ENCODE data around the gene CPLANE1.

The CPLANE1 gene

GRCh38 chr5:37133939-37134338, 115.2 kb downstream of the CPLANE1 start:
- no peaks in the 10 kb centered on the region for H3K4me1 ChIP-seq (ENCODE audit: control insufficient read depth, insufficient read depth, low read length, poor library complexity, severe bottlenecking)
- peaks cover 54% of the 10 kb centered on the region for H3K36me3 ChIP-seq (ENCODE audit: control insufficient read depth, insufficient read depth, low read length)
- peaks cover 31% of the 10 kb centered on the region for H3K9me3 ChIP-seq (ENCODE audit: control insufficient read depth, low read length)
- H3K4me3 ChIP-seq (ENCODE audit: extremely low read depth, insufficient read depth, low read length, poor library complexity, severe bottlenecking): no peak overlapping the region
- H3K27ac ChIP-seq (ENCODE audit: low read depth, low read length, severe bottlenecking): no peak overlapping the region
- no CpG with 5 or more reads among the region's 2 CpGs for WGBS, 2 experiments (ENCODE audit: insufficient coverage in 2 of 2)

- WGBS, 2 experiments (ENCODE audit: insufficient coverage in 2 of 2): no CpG with 5 or more reads among the region's 1 CpG
- peaks cover 42% of the 10 kb centered on the region for H3K36me3 ChIP-seq (ENCODE audit: control insufficient read depth, insufficient read depth, low read length)
Observed at GRCh38 chr5:37132646-37133045, 116.5 kb downstream of the CPLANE1 start.

GRCh38 chr5:37121465-37121864, 127.7 kb downstream of the CPLANE1 start:
- H3K36me3 ChIP-seq (ENCODE audit: control insufficient read depth, insufficient read depth, low read length): peaks cover 43% of the 10 kb centered on the region
- no peak overlapping the region for H3K4me3 ChIP-seq (ENCODE audit: extremely low read depth, insufficient read depth, low read length, poor library complexity, severe bottlenecking)
- no peaks in the 10 kb centered on the region for H3K4me1 ChIP-seq (ENCODE audit: control insufficient read depth, insufficient read depth, low read length, poor library complexity, severe bottlenecking)
- WGBS, 2 experiments (ENCODE audit: insufficient coverage in 2 of 2): 74 to 85% methylated on average over 2 of the region's 6 CpGs
- no peaks in the 10 kb centered on the region for H3K9me3 ChIP-seq (ENCODE audit: control insufficient read depth, low read length)
- H3K27ac ChIP-seq (ENCODE audit: low read depth, low read length, severe bottlenecking): no peak overlapping the region

More at GRCh38 chr5:37132646-37133045, 116.5 kb downstream of the CPLANE1 start:
- H3K4me1 ChIP-seq (ENCODE audit: control insufficient read depth, insufficient read depth, low read length, poor library complexity, severe bottlenecking): no peaks in the 10 kb centered on the region
- H3K9me3 ChIP-seq (ENCODE audit: control insufficient read depth, low read length): peaks cover 21% of the 10 kb centered on the region
- H3K27ac ChIP-seq (ENCODE audit: low read depth, low read length, severe bottlenecking): no peak overlapping the region
- H3K4me3 ChIP-seq (ENCODE audit: extremely low read depth, insufficient read depth, low read length, poor library complexity, severe bottlenecking): no peak overlapping the region

GRCh38 chr5:37121027-37121426, 128.1 kb downstream of the CPLANE1 start:
- Histone ChIP-seq H3K4me3 (ENCODE audit: extremely low read depth, insufficient read depth, low read length, poor library complexity, severe bottlenecking) (no peak overlapping the region), H3K27ac (ENCODE audit: low read depth, low read length, severe bottlenecking) (no peak overlapping the region), H3K36me3 (ENCODE audit: control insufficient read depth, insufficient read depth, low read length) (peaks cover 43% of the 10 kb centered on the region), H3K9me3 (ENCODE audit: control insufficient read depth, low read length) (no peaks in the 10 kb centered on the region), H3K4me1 (ENCODE audit: control insufficient read depth, insufficient read depth, low read length, poor library complexity, severe bottlenecking) (no peaks in the 10 kb centered on the region)
- WGBS, 2 experiments (ENCODE audit: insufficient coverage in 2 of 2): no CpG with 5 or more reads among the region's 1 CpG

GRCh38 chr5:37120270-37120669, 128.9 kb downstream of the CPLANE1 start:
- Histone ChIP-seq H3K27ac (ENCODE audit: low read depth, low read length, severe bottlenecking) (no peak overlapping the region), H3K4me3 (ENCODE audit: extremely low read depth, insufficient read depth, low read length, poor library complexity, severe bottlenecking) (no peak overlapping the region), H3K4me1 (ENCODE audit: control insufficient read depth, insufficient read depth, low read length, poor library complexity, severe bottlenecking) (no peaks in the 10 kb centered on the region), H3K36me3 (ENCODE audit: control insufficient read depth, insufficient read depth, low read length) (peaks cover 50% of the 10 kb centered on the region), H3K9me3 (ENCODE audit: control insufficient read depth, low read length) (no peaks in the 10 kb centered on the region)
- WGBS, 2 experiments (ENCODE audit: insufficient coverage in 2 of 2): 94 to 100% methylated on average over 2 to 3 of the region's 5 CpGs

- Histone ChIP-seq H3K36me3 (ENCODE audit: control insufficient read depth, insufficient read depth, low read length) (peaks cover 71% of the 10 kb centered on the region), H3K27ac (ENCODE audit: low read depth, low read length, severe bottlenecking) (no peak overlapping the region), H3K4me1 (ENCODE audit: control insufficient read depth, insufficient read depth, low read length, poor library complexity, severe bottlenecking) (no peaks in the 10 kb centered on the region), H3K9me3 (ENCODE audit: control insufficient read depth, low read length) (no peaks in the 10 kb centered on the region), H3K4me3 (ENCODE audit: extremely low read depth, insufficient read depth, low read length, poor library complexity, severe bottlenecking) (no peak overlapping the region)
- WGBS, 2 experiments (ENCODE audit: insufficient coverage in 2 of 2): 84 to 94% methylated on average over 5 to 6 of the region's 6 CpGs
Observed at GRCh38 chr5:37116359-37116758, 132.8 kb downstream of the CPLANE1 start.

- Histone ChIP-seq H3K4me1 (ENCODE audit: control insufficient read depth, insufficient read depth, low read length, poor library complexity, severe bottlenecking) (no peaks in the 10 kb centered on the region), H3K36me3 (ENCODE audit: control insufficient read depth, insufficient read depth, low read length) (peaks cover 65% of the 10 kb centered on the region), H3K9me3 (ENCODE audit: control insufficient read depth, low read length) (no peaks in the 10 kb centered on the region), H3K4me3 (ENCODE audit: extremely low read depth, insufficient read depth, low read length, poor library complexity, severe bottlenecking) (no peak overlapping the region), H3K27ac (ENCODE audit: low read depth, low read length, severe bottlenecking) (no peak overlapping the region)
- WGBS, 2 experiments (ENCODE audit: insufficient coverage in 2 of 2): 100% methylated on average over 2 of the region's 3 CpGs; no CpG with 5 or more reads in 1 of the 2 experiments
Observed at GRCh38 chr5:37112383-37112991, 136.7 kb downstream of the CPLANE1 start.

GRCh38 chr5:37111426-37112382, 137.5 kb downstream of the CPLANE1 start:
- 83 to 89% methylated on average over 2 to 3 of the region's 4 CpGs for WGBS, 2 experiments (ENCODE audit: insufficient coverage in 2 of 2)
- H3K4me3 ChIP-seq (ENCODE audit: extremely low read depth, insufficient read depth, low read length, poor library complexity, severe bottlenecking): no peak overlapping the region
- H3K9me3 ChIP-seq (ENCODE audit: control insufficient read depth, low read length): no peaks in the 10 kb centered on the region
- no peak overlapping the region for H3K27ac ChIP-seq (ENCODE audit: low read depth, low read length, severe bottlenecking)
- no peaks in the 10 kb centered on the region for H3K4me1 ChIP-seq (ENCODE audit: control insufficient read depth, insufficient read depth, low read length, poor library complexity, severe bottlenecking)
- H3K36me3 ChIP-seq (ENCODE audit: control insufficient read depth, insufficient read depth, low read length): peaks cover 65% of the 10 kb centered on the region

GRCh38 chr5:37110135-37110534, 139.0 kb downstream of the CPLANE1 start:
- Histone ChIP-seq H3K4me3 (ENCODE audit: extremely low read depth, insufficient read depth, low read length, poor library complexity, severe bottlenecking) (no peak overlapping the region), H3K9me3 (ENCODE audit: control insufficient read depth, low read length) (no peaks in the 10 kb centered on the region), H3K36me3 (ENCODE audit: control insufficient read depth, insufficient read depth, low read length) (peaks cover 57% of the 10 kb centered on the region)

GRCh38 chr5:37109338-37109737, 139.8 kb downstream of the CPLANE1 start:
- no peaks in the 10 kb centered on the region for H3K4me1 ChIP-seq (ENCODE audit: control insufficient read depth, insufficient read depth, low read length, poor library complexity, severe bottlenecking)
- H3K4me3 ChIP-seq (ENCODE audit: extremely low read depth, insufficient read depth, low read length, poor library complexity, severe bottlenecking): no peak overlapping the region
- no peaks in the 10 kb centered on the region for H3K9me3 ChIP-seq (ENCODE audit: control insufficient read depth, low read length)
- no peak overlapping the region for H3K27ac ChIP-seq (ENCODE audit: low read depth, low read length, severe bottlenecking)
- H3K36me3 ChIP-seq (ENCODE audit: control insufficient read depth, insufficient read depth, low read length): peaks cover 57% of the 10 kb centered on the region
- 100% methylated on average over 3 of the region's 3 CpGs for WGBS, 2 experiments (ENCODE audit: insufficient coverage in 2 of 2)

More at GRCh38 chr5:37110135-37110534, 139.0 kb downstream of the CPLANE1 start:
- H3K27ac ChIP-seq (ENCODE audit: low read depth, low read length, severe bottlenecking): no peak overlapping the region
- WGBS, 2 experiments (ENCODE audit: insufficient coverage in 2 of 2): 89 to 100% methylated on average over 1 of the region's 1 CpG
- no peaks in the 10 kb centered on the region for H3K4me1 ChIP-seq (ENCODE audit: control insufficient read depth, insufficient read depth, low read length, poor library complexity, severe bottlenecking)

Data from mesodermal cell (in vitro differentiated cells).